Activated naive CD4-positive, alpha-beta T cell (primary cell): ENCODE results near the gene HNF1B.

Experiments used
- DNase-seq, 4 experiments: peaks; one replicate each; lab custom pipeline; 2025; lab: John Stamatoyannopoulos, UW

Gene HNF1B

GRCh38 chr17:37735165-37735564 lies 9.7 kb downstream of the HNF1B start:
- DNase-seq, result no peak

DNA sequence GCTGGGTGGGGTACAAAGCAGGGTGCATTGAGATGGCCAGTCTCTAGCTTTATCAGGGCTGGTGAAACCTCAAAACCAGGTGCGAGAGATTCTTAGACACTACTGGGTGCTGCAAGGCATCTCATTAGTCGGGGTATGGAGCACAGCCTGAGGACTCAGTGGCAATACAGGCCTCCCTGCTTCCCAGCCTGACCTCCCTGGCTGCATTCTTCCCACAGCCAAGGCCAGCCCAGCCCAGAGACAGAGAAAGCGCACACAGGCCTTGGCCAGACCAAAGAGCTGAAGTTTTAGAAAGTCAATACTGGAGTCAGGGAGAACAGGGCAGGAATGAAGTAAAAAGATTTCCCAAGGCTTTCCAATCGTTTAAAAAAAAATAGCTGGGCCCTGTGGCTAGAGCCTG lies 12.5 kb downstream of the HNF1B start:
- DNase-seq, result no peak

DNA sequence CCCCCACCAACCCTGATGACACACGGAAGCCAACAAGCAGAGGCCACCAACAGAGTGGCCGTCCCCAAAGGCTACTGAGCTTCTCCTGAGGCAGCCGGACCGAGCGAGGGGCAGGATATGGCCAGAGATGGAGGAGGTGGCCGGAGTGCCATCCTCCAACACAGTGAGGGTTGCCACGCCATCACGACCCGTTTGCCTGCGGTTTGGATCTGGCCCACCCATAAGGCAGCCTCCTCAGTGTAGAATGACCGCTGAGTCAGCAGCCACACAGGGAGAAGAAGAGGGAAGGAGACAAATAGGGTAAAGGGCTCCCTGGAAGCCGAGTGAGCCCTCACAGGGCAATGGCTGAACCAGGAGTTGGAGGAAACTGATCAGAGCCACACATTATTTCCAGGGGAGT lies 13.8 kb downstream of the HNF1B start:
- no peak for DNase-seq

DNA sequence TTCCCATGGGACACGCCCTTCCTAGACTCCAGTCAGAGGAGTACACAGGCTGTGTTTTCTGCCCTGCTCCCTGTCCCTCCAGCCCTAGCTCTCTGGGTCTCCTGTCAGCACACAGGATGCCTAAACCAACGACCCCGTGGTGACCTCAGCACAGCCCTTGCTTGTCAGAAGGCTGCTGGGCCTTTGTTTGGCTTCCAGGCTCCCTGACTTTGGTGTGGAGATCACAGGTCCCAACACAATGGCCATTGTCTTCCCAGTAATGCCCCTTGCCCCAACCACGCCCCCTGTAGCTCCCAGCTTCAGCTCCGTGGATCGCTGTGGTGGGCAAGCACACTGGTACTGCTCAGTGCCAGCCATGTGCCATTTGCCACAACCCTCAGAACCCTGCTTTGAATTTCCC lies 15.0 kb downstream of the HNF1B start:
- DNase-seq, result no peak

- no peak for DNase-seq
Observed at GRCh38 chr17:37726891-37727675, 17.8 kb downstream of the HNF1B start.

- DNase-seq, result no peak
Observed at GRCh38 chr17:37726248-37726647, 18.6 kb downstream of the HNF1B start.

GRCh38 chr17:37725601-37726146 lies 19.2 kb downstream of the HNF1B start:
- DNase-seq, result no peak

- DNase-seq, result no peak
Observed at GRCh38 chr17:37725021-37725595, 19.8 kb downstream of the HNF1B start.

- DNase-seq, result no peak
Observed at GRCh38 chr17:37720989-37721388, 23.9 kb downstream of the HNF1B start.

GRCh38 chr17:37719866-37720265 lies 25.0 kb downstream of the HNF1B start:
- DNase-seq, result no peak

DNA sequence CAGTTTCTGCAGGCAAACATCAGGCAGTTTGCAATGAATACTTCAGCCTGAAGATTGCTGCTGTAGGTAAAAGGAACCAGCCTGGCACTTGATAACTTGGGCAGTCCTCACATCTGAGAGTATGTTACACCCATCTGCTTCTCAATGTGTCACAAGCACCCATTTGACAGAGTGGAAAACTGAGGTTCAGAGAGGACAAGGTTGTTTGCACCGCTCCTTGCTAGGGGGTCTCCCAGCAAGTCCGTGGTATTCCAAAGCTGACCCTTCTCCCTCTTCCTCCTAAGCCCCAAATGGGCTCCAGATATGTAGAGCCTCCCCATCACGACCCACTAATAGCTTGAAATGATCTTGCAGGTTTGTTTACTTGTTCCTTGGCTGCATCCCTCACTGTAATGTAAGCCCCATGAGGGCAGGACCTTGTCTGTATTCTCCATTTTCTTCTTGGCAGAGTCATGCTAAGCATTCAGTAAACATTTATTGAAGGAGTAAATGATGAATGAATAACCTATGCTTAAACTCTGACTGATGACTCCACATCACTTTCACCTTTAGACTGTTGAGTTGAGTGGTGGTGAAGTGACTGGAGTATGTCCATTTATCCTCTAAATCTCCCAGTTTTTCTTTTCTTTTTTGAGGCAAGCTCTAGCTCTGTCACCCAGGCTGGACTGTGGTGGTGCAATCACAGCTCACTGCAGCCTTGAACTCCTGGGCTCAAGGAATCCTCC lies 26.4 kb downstream of the HNF1B start:
- DNase-seq, result no peak

- DNase-seq, result no peak
Observed at GRCh38 chr17:37717627-37718323, 27.1 kb downstream of the HNF1B start.

- no peak for DNase-seq
Observed at GRCh38 chr17:37714897-37715296, 30.0 kb downstream of the HNF1B start.

DNA sequence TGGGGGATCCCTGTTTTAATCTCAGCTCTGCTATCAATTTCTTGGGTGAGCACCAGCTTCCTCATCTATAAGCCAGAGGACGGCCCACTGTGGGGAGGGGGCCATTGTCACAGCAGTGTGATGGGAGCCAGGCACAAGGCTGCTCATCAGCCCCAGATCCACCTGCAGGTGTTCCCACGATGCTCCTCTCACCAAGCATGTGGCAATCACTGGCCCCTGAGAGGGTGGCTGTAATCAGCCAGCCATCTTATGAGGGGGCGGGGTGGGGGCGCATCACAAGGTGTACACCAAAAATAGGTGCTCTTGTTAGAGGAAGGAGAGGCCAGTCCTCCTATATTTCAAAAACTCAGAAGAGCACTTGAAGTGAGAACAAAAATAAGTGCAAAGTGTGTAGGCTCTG lies 31.2 kb downstream of the HNF1B start:
- no peak for DNase-seq

GRCh38 chr17:37713028-37713431 lies 31.8 kb downstream of the HNF1B start:
- DNase-seq, result no peak

- no peak for DNase-seq
Observed at GRCh38 chr17:37711113-37711512, 33.7 kb downstream of the HNF1B start.

DNA sequence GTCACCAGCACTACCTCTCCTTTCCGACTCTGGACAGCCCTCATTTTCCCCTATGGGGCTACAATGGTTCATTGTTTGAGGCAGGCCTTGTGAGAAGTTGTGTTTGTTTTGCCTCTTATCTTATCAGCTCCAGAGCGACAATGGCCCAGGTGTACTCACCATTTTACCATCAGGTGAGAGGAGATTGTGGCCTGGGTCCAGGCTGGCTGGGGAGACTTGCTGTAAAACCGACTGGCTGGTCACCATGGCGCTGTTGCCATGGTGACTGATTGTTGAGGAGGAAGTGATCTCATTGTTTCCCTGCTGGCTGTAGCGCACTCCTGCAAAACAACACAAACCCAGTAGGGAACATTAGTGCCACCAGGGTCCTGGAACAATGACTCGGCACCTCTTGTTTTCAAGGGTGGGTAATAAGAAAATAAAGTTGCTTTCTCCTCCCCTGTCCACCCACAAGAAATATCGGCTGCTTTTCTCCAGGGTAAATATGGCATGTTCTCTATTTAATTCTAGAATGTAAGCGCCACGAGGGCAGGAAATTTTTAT lies 34.4 kb downstream of the HNF1B start:
- no peak for DNase-seq

GRCh38 chr17:37708616-37709212 lies 36.1 kb downstream of the HNF1B start:
- DNase-seq, result no peak

DNA sequence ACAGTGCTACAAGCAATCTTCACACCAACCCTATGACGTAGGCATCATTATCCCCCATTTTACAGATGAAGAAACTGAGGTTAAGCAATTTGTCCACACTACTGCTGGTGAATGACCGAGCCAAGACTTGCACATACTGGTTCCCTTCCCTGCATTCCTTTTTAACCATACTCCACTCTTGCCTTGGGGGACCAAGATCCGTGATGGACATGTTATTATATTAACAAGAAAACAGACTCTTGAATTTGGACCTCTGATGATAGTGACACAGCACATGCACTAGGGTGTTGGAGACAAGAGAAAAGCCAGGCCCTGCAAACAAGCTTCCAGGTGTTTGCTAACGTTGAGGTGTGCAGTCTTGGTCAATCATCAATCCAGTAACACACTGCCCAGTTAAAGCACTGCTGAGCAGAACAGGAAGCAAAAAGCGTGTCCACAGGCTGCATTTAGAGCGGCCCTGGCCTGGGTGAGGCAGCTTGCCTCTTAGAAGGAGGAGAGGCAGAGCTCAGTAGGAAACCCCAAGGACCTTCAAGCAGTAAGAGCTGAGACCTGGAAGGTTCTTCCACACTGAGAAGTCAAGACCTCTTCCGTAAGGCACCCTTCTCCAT lies 36.7 kb downstream of the HNF1B start:
- DNase-seq, result no peak

DNA sequence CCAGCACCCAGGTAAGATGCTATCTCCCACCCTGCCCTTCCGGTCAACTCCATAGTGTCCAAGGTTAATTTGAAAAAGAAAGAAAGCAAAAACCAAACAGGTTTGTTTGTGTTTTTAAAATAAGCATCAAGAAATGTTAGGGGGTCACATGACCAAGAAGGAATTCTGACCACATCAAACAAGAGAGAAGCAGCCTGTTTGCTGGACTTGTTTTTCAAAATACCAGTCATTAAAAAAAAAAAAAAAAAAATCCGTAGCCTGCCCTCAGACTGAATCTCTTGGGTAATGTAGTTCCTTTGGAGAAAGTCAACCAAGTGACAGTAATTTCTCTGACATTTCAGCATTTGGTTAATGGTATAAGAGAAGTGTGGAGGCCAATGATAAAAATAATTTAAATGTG lies 38.4 kb downstream of the HNF1B start:
- no peak for DNase-seq

DNA sequence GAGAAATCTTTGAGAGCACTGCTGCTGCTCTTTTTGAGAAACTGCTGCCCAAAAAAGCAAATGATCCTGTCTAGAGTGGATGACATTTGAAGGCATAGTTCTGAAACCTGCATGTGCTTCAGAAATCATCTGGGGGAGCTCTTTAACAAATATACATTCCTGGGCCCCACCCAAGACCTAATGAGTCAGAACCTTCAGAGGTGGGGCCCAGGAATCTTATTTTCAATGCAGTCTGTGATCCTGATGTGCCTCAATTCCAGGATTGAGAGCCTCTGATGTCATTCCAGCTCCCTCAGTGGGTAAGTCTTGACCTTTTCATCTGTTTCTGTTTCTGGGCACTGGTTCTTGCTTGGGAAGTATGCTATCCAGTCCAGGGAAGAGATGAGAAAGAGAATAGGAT lies 42.3 kb downstream of the HNF1B start:
- no peak for DNase-seq
